Femur (tissue), 1 donor: ENCODE data around the gene EPAS1.

Source experiments
- DNase-seq: peaks from one replicate; pipeline ENCODE4 v3.0.0-alpha.2; 2017

The EPAS1 gene

DNA sequence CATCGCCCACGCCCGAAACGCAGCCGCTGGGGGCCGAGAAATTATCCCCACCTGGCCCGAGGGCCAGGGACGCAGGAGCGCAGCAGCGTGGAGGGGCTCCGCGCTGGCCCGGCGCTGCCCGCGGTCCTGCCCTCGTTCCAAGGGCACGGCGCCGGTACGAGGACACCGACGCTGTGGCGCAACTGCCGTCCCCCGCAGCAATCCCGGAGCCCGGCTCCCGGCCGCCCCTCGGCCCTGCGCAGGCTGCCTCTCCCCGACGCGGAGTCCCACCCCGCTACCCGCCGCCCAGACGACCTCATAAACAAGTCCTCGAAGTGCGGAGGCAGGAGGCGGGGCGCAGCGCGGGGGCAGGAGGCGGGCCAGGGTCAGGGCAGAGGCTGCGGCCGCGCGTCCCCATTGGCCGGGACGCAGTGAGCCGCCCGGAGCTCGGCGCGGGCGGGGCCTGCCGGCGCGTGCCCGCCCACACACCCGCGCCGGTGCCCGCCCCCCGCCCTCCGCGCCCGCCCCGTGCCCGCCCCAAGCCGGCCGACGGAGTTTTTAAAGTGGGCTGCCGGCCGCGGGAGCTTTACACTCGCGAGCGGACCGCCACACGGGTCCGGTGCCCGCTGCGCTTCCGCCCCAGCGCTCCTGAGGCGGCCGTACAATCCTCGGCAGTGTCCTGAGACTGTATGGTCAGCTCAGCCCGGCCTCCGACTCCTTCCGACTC, at the start of gene EPAS1:
Gene EPAS1, plus strand, starts transcription at position 568 of the 706 bp plus-strand sequence. CDS start 505 bp downstream, outside the sequence.
- DNase-seq = peak; percentile 91

DNA sequence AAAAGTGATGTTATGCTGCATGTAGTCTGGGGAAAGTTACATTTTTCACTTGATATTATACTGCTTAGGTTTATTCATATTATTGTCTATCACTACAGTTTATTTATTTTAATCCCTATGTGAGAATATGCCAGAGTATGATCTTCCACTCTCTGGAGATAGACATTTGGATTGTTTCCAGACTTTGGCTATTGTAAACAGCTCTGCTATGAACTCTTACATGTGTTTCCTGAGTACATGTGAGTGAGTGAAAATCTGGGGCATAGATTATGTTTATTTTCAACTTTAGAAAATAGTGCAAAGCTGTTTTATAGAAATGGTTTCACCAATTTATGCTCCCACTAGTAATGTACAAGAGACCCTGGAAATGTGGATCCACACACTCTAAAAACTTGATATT, 49.0 kb upstream of the EPAS1 start:
- no peak for DNase-seq

DNA sequence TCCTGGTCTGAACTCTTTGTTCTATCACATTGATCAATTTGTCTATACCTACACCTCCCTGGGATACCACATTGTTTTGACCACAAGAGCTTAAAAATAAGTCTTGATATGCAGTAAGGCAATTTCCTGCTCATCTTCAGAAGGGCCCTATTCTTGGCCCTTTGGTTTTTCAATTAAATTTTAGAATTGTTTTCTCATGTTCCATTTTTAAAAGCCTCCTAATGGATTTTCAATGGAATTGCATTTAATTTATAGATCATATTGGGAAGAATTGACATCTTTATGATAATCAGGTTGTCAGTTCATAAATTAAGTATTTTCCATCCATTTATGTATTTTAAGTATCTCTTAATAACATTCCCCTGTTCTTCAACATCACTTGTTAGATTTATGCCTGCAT, 47.6 kb upstream of the EPAS1 start:
- DNase-seq = no peak

DNA sequence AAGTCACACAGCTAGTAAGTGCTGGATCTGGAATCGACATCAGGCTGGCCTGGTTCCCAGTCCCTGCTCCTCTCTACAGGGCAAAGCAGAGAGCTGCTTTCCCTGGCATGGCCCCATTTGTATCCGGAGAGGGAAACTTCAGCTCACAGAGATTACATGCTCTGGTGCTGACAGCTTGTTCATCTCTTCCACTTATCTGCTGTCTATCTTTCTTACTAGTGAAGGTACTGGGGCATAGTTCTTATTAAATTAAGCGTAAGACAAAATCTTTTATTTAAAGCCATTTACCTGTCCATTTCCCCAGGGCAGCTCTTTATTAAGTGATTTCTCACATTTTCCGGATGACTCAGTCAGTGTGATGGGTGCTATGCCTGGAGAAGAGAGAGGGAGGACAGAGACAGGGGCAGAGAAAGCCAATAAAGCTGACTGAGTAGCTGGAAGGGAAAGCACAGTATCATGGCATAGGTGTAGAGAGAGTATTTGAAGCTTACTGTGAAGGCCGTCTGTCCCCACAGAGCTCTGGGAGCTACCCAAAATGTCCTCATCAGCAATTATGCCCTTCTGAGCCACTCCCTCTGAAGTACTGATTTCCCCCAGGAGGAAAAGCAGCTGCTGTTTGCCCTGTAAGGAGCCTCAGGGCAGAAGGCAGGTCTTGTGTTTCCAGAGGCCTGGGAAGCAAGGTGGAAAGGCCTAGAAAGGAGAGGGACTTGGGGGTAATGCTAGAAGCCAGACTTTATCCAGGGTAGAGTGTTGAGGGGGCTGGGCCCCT, 44.1 kb upstream of the EPAS1 start:
- peak; percentile 57 for DNase-seq

DNA sequence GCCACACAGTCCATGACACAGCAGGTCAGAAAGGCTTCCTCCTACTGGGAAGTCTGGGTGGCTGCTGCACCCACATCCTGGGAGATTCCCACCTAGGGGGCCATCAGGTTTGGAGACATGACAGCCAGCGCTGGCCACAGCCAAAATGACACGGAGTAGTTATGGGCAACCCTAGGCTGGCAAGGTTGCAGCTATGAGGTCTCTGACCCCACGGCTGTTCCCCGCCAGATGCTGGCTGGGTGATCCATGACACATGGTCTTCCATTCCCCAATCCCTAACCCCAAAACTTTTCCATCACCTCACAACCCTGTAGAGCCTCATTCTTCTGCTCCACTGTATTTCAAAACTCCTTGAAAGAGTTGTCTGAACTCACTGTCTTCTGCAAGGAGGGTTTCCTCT, 42.7 kb upstream of the EPAS1 start:
- DNase-seq = no peak

DNA sequence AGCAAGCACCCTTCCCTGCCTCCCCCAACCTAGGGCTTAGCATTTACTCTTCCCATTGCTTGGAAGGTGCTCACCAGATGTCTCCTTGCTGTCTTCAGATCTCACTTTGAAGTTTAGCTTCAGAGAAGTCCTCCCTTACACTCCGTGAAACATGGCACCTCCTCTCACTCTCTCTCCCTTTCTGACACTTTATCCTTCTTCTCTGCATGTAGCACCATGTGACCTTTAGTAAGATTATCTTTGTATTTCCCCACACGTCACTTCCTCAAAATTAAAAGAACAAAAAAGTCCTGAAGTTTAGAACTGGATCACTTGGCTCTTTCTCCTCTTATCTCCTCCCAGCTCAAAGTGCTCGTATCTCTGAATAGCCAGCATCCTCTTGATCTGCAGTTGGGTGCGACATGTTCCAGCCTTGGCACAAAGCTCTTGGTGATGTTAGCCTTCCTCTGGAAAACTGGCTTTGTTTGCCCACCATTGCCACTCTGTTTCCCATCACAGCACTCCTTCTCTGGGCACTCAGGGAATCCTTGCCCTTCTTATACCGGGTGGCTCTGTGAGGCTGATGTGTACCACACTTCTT, 40.6 kb upstream of the EPAS1 start:
- DNase-seq = no peak

DNA sequence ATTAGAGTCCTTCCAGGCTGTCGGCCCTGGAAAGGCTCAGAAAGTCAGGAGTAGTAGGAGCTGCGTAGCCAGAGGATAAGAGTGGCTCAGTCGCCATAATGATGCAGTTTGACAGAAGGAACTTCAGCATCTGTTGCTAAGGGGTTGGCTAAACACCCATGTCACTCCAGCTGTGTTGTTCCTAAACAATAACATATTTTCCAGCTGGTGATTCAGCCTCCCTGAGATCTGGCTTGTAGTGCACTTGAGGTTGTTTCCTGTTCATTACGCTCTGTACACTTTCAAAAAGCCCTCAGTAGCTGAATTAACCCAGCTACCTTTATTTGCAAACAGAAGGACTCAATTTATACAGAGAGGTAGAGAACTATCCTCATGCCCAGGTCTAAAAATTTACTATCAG, 39.7 kb upstream of the EPAS1 start:
- peak; percentile 41 for DNase-seq

DNA sequence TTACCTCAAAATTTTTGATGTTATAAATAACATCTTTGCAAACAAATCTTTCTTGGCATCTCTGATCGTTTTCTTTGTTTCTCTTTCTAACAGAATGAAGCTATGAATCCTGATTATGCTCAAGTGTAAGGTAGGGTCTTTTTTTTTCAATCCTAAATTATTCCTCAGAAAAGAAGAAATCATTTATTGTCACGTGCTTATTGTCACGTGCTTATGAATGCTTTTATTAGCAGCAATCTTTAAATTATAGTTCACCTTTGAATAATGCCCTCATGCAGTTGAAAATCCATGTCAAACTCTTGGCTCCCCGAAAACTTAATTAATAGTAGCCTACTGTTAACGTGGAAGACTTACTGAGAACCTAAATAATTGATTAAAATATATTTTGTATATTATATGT, 39.2 kb upstream of the EPAS1 start:
- no peak for DNase-seq

DNA sequence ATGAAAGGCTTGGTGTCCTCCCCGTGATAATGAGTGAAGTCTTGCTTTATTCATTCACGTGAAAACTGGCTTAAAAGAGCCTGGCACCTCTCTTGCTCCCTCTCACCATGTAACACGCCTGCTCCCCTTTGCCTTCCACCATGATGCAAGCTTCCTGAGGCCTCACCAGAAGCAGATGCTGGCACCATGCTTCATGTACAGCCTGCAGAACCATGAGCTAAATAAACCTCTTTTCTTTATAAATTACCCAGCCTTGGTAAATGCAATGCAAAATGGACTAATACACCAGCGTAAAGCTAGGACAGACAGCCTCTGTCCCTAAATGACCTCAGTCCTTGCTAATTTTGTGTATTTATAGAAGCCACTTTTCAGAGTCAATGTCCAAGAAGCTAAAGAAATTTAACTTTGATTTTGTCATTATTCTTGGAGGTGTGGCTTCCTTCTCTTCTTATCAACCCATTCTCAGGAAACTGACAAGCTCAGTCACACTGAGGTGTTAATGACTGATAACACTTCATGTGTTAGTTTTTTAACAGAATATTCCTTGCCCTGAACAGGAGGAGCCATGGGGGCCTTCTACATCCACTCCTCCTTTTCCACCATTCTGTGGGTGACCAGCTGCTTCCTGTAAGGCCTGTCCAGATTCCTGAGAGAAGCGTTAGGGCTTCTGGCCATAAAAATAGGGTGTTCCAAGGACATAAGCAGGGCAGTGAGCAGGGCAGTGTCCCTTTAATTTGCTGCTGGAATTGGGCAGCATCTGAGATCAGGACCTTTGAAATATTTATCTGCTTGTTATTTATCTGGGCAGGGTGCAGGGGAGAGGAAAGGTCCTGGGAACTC, 38.0 kb upstream of the EPAS1 start:
- no peak for DNase-seq

DNA sequence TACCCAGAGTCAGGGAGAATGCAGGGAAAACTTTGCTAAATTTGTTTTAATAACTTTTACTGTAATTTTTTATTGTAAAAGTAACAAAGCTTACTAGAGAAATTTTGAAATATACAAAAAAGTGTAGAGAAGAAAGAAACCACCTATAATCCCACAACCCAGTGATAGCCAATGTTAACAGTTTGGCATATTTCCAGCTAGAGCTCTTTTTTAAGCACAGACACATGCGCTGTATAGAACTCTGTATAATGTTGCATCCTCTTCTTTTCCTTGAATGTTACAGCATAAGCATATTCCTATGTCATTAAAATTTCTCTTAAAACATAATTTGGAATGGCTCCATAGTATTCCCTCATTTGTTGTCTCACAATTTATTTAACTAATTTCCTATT, 37.4 kb upstream of the EPAS1 start:
- no peak for DNase-seq

DNA sequence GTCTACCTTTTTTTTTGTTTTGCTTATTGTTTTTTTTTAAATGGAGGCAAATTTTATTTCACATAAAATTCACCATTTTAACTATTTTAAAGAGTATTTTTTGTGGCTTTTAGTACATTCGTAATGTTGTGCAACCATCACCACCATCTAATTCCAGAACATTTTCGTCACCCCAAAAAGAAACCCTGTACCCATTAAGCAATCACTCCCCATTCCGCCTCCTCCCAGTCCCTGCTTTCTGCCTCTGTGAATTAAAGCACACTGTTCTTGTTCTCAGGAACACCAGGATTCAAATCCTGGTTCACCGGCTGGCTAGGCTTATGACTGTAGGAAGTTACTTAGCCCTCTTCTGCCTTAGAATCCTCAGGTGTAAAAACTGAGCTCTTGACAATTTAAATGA, 36.9 kb upstream of the EPAS1 start:
- DNase-seq = no peak

DNA sequence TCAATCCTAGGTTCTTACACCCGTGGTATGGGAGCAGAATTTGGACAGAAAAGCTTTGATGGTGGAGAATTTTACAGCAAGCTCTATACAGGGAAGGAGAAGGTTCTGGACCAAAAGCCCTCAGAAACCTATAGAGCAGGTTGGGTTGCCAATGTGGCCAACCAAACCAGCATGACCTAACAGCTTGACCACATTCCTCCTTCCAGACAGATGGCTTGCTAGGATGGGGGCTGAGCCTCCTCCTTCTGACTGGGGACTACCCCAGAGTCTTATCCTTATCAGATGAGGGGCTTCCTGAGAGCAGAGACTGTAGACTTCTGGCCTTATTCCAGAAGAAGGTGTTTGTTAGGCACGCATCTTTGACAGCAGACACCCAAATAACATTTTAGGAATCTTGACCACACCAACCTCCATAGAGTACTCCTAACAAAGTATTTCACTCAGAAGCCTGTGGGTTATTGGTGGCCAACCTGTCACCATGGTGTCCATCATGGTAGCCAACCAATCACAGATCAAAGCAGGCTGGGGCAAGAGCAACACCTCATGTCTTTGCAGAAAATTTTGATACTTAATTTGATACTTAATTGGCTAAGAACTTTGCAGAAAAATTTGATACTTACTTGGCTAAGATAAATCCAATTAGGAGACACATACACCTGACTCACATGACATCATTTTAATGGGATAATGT, 34.8 kb upstream of the EPAS1 start:
- no peak for DNase-seq

DNA sequence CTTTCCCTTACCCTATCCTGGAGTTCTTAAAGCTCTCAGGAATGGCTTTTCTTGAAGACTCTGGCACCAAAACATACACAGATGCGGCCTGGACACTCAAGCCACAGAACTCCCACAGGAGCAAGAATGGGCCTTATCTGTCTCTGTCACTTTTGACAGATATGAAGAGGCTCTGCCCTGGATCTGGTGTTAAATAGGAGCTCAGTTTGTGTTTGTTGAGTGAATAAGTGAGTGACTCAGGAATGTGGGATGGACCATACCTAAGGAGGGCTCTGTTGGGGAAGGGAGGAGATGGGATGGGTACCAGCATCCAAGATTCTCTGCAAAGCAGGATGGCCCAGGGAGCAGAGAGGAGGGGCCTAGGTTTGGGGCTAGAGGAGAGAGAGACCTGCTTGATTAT, 33.9 kb upstream of the EPAS1 start:
- DNase-seq = no peak

DNA sequence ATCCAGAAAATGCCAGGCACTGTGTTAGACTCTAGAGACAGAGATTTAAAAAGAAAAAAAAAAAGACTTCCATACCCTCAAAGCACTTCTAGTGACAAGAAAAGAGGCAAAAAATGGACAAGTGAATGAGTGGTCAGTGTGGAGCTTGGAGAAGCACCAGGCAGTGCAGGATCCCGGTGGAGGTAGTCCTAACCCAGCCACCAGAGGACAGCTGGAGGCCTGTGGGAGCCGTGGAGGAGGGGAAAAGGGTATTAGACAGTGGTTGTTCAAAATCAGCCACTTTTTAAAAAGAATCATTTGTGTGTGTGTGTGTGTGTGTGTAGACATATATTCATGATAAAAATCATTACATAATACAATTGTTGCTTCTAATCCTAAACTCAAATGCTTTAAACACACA, 32.8 kb upstream of the EPAS1 start:
- DNase-seq = no peak

DNA sequence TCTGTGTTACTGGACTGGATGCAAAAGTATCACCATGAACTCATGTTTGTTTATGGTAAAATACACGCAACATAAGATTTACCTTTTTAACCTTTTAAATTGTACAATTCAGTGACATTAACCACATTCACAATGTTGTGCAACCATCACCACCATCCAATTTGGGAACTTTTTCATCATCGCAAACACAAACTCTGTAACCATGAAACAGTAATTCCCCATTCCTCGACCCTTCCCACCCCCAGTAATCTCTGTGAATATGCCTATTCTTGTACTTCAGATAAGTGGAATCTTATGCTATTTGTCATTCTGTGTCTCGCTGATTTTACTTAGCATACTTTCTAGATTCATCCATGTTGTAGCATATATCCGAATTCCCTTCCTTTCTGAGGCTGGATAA, 31.1 kb upstream of the EPAS1 start:
- DNase-seq = no peak

DNA sequence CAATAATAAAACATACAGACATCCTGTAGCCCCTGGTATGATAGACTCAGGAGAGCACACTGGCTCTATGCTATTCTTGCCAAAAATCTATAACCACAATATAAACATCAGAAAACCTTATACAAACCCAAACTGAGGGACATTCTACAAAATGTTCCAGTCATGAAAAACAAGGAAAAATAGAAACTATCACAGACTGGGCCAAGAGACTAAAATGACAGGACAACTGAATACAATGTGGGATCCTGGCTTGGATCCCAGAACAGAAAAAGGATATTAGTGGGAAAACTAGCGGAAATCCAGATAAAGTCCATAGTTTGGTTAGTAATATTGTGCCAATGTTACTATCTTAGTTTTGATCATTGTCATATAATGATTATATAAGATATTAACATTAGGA, 29.6 kb upstream of the EPAS1 start:
- no peak for DNase-seq

DNA sequence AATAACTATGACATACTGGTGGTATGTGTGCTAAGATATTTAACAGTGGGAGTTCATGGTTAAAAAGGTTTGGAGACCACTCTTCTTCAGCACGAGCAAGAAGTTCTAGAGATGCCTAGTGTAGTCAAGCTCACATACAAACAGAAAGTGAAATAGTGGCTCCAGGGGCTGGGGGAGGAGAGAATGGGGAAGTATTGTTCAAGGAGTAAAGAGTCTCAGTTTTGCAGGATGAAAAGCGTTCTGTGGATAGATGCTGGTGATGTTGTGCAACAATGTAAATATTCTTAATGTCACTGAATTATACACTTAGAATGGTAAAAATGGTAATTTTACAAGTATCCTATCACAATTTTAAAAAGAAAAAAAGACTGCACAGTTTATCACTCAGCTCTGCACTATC, 29.0 kb upstream of the EPAS1 start:
- no peak for DNase-seq

DNA sequence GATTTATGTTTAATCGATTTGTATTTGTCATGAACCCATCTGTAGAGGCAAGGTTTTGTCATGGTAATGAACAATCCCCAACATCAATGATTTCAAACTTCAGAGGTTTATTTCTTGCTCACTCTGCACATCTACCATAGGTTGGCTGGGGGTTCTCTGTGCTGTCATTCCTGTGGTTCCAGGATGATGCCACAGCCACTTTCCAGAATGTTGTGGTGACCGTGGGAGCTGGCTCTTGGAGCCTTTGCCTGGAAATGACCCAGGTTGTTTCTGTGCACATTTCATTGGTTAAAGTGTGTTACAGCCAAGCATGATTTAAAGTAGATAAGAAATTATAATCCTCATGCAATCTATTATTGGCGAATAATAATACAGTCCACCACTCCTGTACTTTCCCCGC, 28.2 kb upstream of the EPAS1 start:
- DNase-seq = no peak

DNA sequence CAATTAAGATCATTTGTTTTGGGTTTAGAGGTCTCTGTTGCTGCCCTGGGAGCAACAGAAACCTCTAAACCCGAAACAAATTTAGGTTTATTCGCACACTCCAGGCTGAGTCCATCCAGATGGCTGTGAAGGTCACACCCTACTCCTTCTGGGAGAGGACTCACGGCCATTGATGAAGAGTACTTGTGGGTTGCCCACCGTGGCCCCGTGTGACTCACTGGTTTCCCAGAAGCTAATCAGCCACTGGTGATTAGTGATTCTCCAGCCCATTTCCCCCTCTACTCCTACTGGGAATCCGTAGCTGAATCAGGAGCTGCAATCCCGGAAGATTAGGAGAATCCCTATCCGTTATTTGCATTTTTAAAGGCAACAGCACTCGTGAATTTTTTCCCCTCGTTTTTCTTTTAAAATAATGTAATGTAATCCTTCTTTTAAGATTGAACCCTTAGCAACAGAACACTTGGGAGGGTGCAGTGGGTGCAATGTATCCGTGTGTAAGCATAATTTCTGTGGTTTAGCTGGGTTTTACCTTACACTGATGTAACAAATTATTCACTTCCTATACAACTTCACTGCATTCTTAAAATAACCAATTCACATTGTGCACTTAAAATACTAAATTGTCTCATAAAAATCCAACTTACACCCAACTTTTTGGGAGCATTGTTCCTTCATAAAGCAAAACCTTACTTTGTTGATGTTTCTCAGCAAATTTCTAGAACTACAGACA, 27.5 kb upstream of the EPAS1 start:
- DNase-seq = no peak

DNA sequence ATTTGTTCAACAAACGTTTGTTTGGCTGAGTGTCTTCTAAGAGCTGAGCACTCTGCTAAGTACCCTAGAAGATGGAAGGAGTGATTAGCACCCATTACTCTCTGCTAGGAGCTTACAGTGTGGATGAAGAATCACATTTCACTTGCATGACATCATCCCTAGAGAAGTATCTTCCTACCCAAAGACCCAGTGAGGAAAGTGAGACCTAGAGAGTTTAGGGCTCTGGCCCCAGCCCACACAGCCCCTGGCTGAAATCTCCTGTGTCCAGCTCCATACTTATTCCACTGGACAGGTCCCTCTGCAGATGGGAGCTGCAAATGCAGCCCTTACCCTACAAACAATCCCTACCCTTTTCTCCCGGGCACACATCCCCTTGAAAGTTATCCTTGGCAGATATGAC, 26.8 kb upstream of the EPAS1 start:
- DNase-seq = no peak

DNA sequence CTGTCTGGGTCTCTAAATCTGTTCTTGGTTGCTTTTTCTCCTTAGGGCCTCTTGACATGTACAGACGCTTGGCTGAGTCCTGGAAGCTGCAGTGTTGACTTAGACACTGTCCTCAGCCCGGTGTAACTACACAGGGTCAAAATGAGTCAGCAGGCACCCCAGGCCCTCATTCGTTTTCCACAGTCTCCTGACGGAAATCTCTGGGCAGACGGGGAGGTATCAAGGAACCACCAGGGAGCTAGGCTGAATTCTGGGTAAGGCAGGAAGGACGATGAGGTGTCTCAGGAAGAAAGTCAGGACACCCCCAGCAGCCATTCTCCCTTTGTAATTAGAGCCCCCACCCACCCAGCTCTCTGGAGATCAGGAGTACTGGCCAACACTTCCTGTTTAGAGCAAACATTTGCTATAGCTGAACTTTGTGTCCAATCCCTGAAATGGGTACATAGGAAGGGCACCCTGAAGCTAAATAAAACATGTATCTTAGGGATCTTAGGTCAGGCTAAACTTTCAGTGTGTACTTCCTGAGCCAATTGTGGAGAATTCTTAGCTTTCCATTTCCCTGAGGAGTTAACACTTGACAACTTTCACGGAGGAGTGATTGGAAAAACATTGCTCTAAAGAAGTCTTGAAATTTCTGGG, 23.9 kb upstream of the EPAS1 start:
- DNase-seq = no peak

DNA sequence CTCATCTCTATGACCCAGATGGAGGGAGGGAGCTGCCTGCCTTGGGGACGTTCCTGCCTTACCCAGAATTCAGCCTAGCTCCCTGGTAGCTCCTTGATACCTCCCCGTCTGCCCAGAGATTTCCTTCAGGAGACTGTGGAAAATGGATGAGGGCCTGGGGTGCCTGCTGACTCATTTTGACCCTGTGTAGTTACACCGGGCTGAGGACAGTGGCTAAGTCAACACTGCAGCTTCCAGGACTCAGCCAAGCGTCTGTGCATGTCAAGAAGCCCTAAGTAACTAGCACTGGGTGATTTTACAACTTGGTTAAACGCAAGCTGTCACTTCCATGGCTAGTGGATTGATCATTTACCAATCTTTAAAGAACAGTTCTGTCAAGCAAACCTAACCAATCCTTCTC, 23.3 kb upstream of the EPAS1 start:
- no peak for DNase-seq
